Glomerular visceral epithelial cell (primary cell): ENCODE data around the gene RPS14.
"Not testable (repeated sequence)": the region's sequence is repeated elsewhere in the genome, so short reads cannot be mapped to it uniquely, and the experiment has no call there.

Experiments
- DNase-seq: peaks from one replicate; pipeline ENCODE4 v3.0.0-alpha.2; 2016; ENCODE audit errors: extremely low spot score

The RPS14 gene

GRCh38 chr5:150481708-150481965, 32.1 kb upstream of the RPS14 start:
- no peak for DNase-seq

GRCh38 chr5:150479416-150479815, 29.9 kb upstream of the RPS14 start:
- no peak for DNase-seq

- DNase-seq, result not testable (repeated sequence)
These were observed 27.0 kb upstream of the RPS14 start for GRCh38 chr5:150476568-150476967.

- DNase-seq, result peak; percentile 100
These were observed 24.3 kb upstream of the RPS14 start for GRCh38 chr5:150473673-150474358.

GRCh38 chr5:150469718-150470469, 20.4 kb upstream of the RPS14 start:
- DNase-seq, result peak; percentile 97

- no peak for DNase-seq
These were observed 18.7 kb upstream of the RPS14 start for GRCh38 chr5:150468206-150468605.

GRCh38 chr5:150465927-150466326, 16.4 kb upstream of the RPS14 start:
- no peak for DNase-seq

GRCh38 chr5:150464554-150465012, 15.0 kb upstream of the RPS14 start:
- no peak for DNase-seq

- no peak for DNase-seq
These were observed 11.7 kb upstream of the RPS14 start for GRCh38 chr5:150461231-150461630.

- DNase-seq, result no peak
These were observed 11.2 kb upstream of the RPS14 start for GRCh38 chr5:150460781-150461180.

- peak; percentile 85 for DNase-seq
These were observed 9.4 kb upstream of the RPS14 start for GRCh38 chr5:150458802-150459557.

GRCh38 chr5:150457562-150458240, 8.2 kb upstream of the RPS14 start:
- no peak for DNase-seq

- no peak for DNase-seq
These were observed 7.6 kb upstream of the RPS14 start for GRCh38 chr5:150457121-150457520.

- no peak for DNase-seq
These were observed 5.1 kb upstream of the RPS14 start for GRCh38 chr5:150454492-150455229.

- DNase-seq, result not testable (repeated sequence)
These were observed 4.5 kb upstream of the RPS14 start for GRCh38 chr5:150454027-150454426.

- DNase-seq, result no peak
These were observed 3.4 kb upstream of the RPS14 start for GRCh38 chr5:150452914-150453313.

- no peak for DNase-seq
These were observed 2.1 kb upstream of the RPS14 start for GRCh38 chr5:150451594-150451993.

GRCh38 chr5:150448952-150449516, 505 bp downstream of the RPS14 start:
- DNase-seq, result no peak

GRCh38 chr5:150448334-150448733, 1.2 kb downstream of the RPS14 start:
- DNase-seq, result no peak

- no peak for DNase-seq
These were observed 2.4 kb downstream of the RPS14 start for GRCh38 chr5:150447188-150447587.

GRCh38 chr5:150446583-150446982, 3.0 kb downstream of the RPS14 start:
- DNase-seq, result no peak
